GM12891 (cell line): Measurements from ENCODE around the gene PPP6R3.

Experiments used
- POLR2A ChIP-seq: IDR thresholded peaks from 2 replicates; pipeline ENCODE4 v1.6.1; 2011; ENCODE audit warnings: low read depth, low read length, control low read depth
- POLR2AphosphoS5 ChIP-seq: IDR thresholded peaks from 2 replicates; pipeline ENCODE4 v1.6.1; 2011; ENCODE audit warnings: low read depth, low read length, control low read depth
- SPI1 ChIP-seq: IDR thresholded peaks from 2 replicates; pipeline ENCODE4 v1.6.1; 2011; ENCODE audit warnings: low read depth, low read length, control low read depth

DNA sequence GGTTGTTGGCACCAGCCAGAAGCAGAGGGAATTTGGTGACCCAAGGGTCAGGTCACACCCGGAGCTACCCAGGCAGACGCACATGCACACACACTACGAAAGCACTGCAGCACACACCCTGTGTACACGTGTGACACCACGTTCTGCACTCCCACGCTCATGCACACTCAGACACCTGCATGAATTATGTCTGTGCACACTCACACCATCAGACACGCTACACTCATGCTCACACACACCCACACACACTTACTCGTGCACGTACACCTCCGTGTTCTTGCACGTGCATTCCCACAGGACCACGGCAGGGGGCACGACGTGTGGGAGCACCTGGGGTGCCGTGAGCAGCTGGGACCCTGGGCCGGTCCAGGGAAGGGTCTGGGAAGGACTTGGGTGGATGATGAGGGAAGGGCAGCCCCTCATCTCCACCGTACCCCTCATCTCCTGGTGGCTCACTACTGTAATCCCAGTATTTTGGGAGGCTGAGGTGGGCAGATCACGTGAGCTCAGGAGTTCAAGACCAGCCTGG is 203.0 kb downstream of the PPP6R3 start:
- no peak for TF ChIP-seq POLR2A
- no peak for TF ChIP-seq SPI1
- TF ChIP-seq POLR2AphosphoS5 = no peak
